T-helper 2 cell treated with Interferon-gamma antibody and Interleukin-4, amounts not matched to agents 100 ng/mL and 5 ng/mL, for 36 hours (primary cell): ENCODE data around the gene USP9X. TPM values are rescaled to one million over a fixed set of nuclear protein-coding genes. Genes with fewer than 3 reads are reported as not detected.
"Not testable (repeated sequence)": the region's sequence is repeated elsewhere in the genome, so short reads cannot be mapped to it uniquely, and the experiment has no call there.

Experiments used
- intact Hi-C: fragments of 100-400 bp; cut with micrococcal nuclease; formaldehyde crosslinking; loops from one replicate; pipeline ENCODE4 v1.15.1; 2023
- total RNA-seq: library from RNA; stranded (reverse); gene quantifications from 2 replicates; pipeline ENCODE4 v1.2.3, GENCODE V29; 2022

Gene USP9X
- total RNA-seq: 40.5 and 40.9 TPM in 2 replicates

GRCh38 chrX:41084893-41085511 is at the start of gene USP9X:
Gene USP9X, plus strand, starts transcription at chrX:41085445. Its CDS starts 38,184 bp downstream, at chrX:41123629.
- intact Hi-C loops: loop anchor here (1.0 to 5.0 kb wide), 6 partner anchors 30 to 837 kb away; partner anchors contain the start of genes CASK, CXorf38 and MED14

DNA sequence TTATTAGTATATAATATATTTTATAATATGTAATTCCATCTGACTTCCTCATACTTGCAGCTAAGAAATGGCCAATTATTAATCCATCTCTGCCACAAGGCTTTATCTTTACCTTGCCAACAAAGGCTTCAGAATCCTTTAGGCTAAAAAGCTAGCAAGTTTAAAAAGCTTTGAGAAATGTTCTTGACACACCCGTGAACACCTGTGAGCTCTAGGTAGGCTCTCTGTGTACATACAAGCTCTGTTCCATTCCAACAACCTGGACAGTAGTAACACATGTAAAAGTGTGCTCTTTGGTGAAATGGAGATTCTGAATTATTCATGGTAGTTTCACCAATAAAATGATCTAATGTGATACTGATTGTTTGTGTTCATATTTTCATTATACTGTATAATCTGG is 49.7 kb upstream of the USP9X start:
- intact Hi-C loops: no loop called here

GRCh38 chrX:41036668-41037326 is 48.4 kb upstream of the USP9X start:
- intact Hi-C loops: no loop called here

DNA sequence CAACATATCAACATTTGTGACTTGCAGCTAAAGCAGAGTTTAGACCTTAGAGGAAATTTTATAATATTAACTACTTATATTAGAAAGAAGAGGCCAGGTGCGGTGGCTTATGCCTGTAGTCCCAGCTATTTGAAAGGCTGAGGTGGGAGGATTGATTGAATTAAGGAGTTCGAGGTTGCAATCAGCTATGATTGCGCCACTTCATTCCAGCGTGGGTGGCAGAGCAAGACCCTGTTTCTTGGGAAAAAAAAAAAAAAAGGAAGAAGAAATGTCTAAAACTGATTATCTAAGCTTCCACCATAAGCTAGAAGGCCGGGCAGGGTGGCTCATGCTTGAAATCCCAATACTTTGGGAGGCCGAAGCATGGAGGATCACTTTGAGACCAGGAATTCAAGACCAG is 42.0 kb upstream of the USP9X start:
- intact Hi-C loops: no loop called here

- intact Hi-C loops: no loop called here
These were observed 41.4 kb upstream of the USP9X start for GRCh38 chrX:41043674-41044345.

- intact Hi-C loops: no loop called here
These were observed 39.2 kb upstream of the USP9X start for GRCh38 chrX:41045960-41046567.

GRCh38 chrX:41047878-41048534 is 37.2 kb upstream of the USP9X start:
- intact Hi-C loops: no loop called here

GRCh38 chrX:41050359-41050758 is 34.9 kb upstream of the USP9X start:
- intact Hi-C loops: no loop called here

- intact Hi-C loops: no loop called here
These were observed 34.0 kb upstream of the USP9X start for GRCh38 chrX:41051288-41051687.

DNA sequence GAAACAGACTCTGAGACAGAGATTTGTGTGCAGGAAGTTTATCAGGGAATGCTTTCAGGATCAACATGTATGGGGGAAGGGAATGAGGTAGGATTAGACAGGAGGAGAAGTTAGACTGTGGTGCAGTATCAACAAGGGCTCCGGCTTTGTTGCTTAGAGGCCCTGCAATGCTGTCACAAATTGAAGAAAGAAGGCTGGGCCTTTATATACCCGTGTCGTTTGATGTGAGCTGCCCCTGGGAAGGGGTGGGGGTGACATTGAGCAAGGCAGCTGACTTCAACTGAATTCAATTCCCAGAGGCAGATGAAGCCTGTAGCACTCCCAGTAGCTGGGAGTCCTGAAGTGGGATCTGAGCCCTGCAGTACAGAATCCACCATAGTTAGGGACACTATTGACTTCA is 29.5 kb upstream of the USP9X start:
- intact Hi-C loops: no loop called here

DNA sequence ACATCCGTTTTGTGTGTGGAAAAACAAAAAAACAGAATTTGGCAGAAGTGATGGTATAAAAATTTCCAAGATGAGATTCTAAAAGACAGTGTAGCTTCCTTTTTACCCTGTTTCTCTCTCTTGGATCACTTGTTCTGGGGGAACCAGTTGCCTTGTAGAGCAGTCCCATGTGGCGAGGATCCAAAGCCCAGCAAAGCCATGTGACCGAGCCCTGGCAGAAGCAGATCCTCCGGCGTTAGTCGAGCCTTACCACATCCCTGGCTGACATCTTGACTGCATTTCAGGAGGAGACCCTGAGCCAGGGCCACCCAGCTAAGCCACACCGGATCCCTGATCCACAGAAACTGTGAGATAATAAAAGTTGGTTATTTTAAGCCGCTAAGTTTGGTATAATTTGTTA is 22.0 kb upstream of the USP9X start:
- intact Hi-C loops: not testable (repeated sequence)

GRCh38 chrX:41064018-41064417 is 21.2 kb upstream of the USP9X start:
- intact Hi-C loops: no loop called here

- intact Hi-C loops: no loop called here
These were observed 18.9 kb upstream of the USP9X start for GRCh38 chrX:41066391-41066790.

- intact Hi-C loops: no loop called here
These were observed 18.3 kb upstream of the USP9X start for GRCh38 chrX:41066969-41067368.

DNA sequence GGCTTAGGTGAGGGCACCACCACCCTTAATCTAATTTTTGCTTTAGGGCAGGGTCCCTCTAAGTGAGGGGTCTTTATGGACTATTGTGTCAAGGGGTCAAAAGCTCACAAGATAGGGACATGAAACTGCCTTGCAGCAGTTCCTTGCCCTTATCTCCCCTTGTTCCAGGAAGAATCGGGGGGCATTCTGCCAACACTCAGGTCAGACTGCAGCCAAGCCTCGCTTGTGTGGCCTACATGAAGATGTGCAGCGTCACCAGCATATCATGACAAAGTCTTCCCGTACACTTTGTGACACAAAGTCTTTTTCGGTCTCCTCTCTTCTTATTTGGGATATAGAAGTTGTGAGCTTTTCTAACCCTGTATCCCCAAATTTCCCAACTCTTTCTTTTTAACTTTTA is 17.5 kb upstream of the USP9X start:
- intact Hi-C loops: no loop called here

DNA sequence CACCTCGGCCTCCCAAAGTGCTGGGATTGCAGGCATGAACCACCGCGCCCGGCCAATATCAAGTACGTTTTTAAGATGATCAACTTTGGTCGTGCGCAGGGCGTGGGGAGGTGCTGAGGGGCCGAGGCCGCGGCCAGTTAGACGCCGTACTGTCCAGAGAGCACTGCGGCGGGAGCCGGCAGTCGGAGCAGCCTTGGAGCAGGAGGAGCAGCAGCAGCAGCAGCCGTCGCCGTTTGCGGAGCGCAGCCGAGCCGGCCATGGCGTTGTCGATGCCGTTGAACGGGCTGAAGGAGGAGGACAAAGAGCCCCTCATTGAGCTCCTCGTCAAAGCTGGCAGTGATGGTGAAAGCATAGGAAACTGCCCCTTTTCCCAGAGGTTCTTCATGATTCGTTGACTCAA is 8.5 kb upstream of the USP9X start:
- intact Hi-C loops: no loop called here

DNA sequence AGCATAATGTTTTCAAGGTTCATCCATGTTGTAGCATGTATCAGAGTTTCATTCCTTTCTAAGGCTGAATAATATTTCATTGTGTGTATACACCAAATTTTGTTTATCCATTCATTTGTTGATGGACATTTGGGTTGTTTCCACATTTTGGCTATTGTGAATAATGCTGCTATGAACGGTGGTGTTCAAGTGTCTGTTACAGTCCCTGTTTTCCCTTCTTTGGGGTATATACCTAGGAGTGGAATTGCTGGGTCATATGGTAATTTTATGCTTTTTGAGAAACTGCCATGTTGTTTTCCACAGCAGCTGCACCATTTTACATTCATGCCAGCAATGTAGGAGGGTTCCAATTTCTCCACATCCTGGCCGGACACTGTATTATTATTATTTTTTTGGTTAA is 3.4 kb upstream of the USP9X start:
- intact Hi-C loops: no loop called here

DNA sequence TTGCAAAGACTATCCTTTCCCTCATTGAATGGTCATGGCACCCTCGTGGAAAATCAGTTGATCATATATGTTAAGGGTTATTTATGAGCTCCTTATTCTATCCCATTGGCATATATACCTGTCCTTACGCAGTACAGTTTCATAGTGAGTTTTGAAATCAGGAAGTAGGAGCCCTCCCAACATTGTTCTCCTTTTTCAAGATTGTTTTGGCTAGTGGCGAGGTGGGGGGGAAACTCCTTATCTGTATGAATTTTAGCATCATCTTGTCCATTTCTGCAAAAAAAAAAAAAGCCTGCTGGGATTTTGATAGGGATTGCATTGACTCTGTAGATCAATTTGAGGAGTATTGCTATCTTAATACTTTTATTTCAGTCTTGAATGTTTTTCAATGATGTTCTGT is 2.5 kb upstream of the USP9X start:
- intact Hi-C loops: no loop called here

- intact Hi-C loops: loop anchor here (1.0 to 2.0 kb wide), 5 partner anchors 31 to 437 kb away; partner anchors contain the start of genes CXorf38 and MED14
These were observed 977 bp upstream of the USP9X start for GRCh38 chrX:41084044-41084892.

DNA sequence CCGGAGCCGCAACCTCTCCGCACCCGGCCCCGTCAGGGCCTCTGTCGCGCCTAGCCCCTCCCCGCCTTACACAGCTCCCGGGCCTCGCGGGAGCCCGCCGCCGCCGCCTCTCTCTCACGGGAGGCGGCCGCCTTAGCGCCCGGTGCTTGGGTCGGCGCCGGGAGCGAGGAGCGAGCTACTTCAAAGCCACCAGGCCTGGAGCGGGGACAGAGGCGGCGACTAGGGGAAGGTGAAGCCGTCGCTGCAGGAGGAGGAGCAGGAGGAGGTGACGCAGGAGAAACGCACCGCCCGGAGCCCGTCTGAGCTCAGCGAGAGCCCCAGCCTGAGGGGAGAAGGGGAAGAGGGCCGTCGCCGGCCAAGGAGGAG is 250 bp downstream of the USP9X start:
- intact Hi-C loops: loop anchor here (2.0 to 5.0 kb wide), 4 partner anchors 29 to 837 kb away; partner anchors contain the start of gene CASK
